CD4-positive, alpha-beta T cell treated with Interleukin-4 for 1 hour (primary cell): Measurements from ENCODE around the gene KIF26A.

Source experiments
- DNase-seq, 2 donors: peaks; one replicate each; pipeline ENCODE4 v3.0.0-alpha.2; 2020 to 2022

The KIF26A gene

DNA sequence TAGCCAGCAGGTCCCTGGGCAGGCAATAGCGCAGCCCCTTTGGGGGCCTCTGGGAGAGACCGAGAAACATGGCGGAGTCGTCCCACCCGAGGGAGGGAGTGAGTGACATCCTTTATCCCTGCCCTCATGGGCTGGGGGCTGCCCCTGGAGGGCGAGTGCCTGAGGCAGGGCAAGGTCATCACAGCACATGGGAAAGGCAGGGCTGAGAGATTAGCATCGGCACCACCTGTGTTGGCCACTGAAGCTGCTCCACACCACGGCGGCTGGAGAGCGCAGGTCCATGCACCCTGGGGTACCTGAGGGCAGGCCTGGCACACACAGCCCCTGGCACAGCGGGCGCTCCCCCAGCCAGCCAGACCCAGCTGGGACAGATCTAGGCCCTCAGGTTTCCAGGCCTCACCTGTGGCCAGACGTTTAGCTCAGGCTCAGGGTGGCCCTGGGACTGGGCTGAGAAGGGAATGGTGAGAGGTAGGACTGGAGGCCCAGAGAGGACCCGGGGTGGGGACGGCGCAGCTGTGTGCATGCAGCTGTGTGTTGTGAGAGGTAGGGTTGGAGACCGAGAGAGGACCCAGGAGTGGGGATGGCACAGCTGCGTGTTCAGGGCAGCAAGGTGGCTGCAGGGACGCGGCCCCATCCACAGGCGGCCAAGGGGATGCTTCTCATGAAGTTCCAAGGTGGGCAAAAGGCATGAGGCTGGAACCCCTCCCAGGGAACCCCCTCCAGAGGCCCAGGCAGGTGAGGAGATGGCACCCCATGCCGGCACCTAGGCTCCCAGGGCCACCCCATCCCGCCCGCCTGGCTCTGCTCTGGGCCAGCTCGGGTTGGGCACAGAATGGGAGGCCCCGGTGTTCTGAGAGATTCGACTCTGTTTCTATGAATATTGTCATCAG lies 74.1 kb downstream of the KIF26A start:
- no peak for DNase-seq

GRCh38 chr14:104213301-104214034 lies 75.1 kb downstream of the KIF26A start:
- DNase-seq = no peak

- no peak for DNase-seq
Measured at GRCh38 chr14:104214431-104215218, 76.2 kb downstream of the KIF26A start.

DNA sequence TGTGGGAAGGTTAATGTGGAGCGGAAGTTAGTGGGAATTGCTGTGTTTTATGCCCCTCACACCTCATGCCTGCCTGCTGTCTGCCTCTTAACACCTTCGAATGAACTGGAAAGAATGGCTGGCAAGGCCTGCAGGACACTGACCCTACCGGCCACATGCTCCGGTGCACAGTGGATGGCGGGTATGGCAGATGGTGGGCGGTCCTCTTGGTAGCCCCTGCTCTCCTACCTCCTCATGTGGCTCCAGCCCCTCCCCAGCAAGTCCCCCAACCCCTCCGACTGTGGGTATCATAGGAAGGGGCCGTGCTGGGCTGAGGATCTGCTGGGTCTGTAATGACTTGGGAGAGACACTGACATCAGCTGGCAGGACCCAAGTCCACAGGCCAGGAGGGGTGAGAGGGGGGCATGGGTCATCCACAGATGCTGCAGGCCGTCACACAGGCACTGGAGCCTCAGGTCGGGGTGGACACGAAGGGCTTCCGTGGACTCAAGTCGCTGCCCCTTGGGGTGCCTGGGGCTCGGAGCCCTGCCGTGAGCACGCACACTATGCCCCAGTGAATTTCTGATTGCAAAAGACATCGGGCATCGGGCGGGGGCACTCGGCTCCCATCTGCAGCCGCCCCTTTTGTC lies 77.4 kb downstream of the KIF26A start:
- DNase-seq = no peak

GRCh38 chr14:104216457-104216856 lies 78.1 kb downstream of the KIF26A start:
- DNase-seq = no peak

GRCh38 chr14:104217486-104218360 lies 79.3 kb downstream of the KIF26A start:
- no peak for DNase-seq

- no peak for DNase-seq
Measured at GRCh38 chr14:104218361-104219180, 80.2 kb downstream of the KIF26A start.

GRCh38 chr14:104219731-104220214 lies 81.4 kb downstream of the KIF26A start:
- no peak for DNase-seq

DNA sequence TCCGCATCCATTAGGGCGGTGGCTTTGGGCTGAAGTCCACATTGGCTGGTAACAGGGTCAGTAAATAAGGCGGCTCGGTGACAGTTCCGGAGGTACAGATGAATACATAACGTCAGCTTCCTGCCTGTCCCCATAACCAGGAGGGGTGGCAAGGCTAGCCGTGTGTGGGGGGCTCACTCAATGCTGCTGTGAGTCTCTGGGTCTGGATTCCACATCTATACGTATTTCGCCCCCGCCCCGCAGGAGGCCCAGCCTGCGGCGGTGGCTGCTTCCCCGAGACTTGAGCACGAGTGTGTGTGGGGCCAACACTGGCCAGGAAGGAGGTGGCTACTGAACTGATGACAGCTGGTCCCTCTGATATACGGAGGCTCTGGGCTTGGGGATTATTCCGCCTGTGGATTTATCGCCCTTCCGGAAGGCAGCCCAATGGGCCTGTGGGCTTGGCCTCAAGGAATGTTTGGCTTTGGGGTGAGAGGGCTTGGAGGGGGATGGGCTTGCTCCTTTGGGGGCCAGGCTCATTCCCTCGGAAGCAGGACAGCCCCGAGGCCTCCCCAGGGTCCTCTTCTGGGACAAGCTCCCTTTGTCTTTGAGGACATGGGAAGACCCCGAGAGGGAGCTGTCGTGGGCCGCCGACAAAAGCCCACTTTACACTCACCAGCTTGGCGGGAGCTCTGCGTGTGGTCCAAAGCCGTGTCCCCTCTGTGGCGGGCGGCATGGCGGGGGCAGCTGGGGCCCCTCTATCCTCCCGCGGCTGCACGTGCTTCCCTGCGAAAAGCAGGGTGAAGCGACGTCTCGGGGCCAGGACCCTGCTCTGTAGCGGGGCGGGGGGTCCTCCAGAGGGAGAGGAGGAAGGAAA lies 82.1 kb downstream of the KIF26A start:
- no peak for DNase-seq

DNA sequence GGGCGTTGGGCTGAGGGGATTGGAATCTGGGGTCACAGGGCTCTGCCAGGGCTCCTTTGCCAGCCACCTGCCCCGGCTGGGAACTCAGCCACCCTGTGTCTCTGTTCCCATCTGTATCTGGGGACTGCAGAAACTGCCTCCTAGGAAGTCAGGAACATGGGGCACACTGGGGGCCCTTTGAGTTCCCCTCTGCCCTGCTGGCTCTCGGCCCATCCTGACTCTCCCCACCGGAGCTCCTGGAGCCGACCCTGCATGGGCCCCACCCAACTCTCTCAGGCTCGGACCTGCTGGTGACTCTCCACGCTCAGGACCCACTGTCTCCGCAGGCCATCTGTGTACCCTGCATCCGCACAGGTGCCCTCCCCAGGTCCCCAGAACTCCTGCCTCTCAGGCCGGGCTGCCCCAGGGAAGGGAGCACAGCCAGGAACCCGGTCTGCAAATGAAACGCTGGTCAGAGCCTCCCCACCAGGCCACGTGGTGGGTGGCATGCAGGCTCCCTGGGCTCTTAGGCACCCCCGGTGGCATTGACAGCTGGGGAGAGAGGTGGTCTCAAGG lies 82.8 kb downstream of the KIF26A start:
- no peak for DNase-seq

DNA sequence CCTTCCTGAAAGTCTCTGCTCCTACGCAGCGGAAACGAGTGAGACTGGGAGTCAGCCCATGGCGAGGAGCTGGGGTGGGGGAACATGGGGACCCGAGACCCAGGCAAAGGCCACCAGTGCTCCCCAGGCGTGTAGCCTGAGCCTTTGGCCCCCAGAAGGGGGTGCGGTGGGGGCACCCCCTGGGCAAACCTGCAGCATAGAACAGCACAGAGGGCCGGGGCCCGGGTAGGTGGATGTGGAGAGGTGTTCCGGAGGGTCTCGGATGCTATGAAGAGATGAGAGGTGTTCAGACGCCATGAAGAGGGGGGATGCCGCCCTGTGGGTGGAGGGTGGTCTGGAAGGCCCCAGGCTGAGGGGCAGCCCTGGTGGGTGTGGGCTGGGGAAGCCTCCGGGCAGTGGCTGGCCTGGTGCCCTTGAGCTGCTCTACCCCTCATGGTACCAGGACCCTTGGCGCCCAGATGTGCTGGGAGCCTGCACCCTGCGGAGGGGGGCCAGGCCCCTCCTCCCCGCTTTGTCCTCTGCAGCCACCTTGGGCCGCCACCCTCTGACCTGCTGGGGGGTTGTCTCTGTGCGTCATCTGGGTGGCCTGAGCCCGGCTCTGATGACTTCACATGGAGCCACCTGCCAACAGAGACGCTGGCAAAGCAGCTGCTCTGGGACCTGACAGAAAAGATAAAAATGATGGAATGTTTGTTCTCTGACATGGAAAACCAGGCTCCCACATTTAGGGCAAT lies 83.4 kb downstream of the KIF26A start:
- no peak for DNase-seq

DNA sequence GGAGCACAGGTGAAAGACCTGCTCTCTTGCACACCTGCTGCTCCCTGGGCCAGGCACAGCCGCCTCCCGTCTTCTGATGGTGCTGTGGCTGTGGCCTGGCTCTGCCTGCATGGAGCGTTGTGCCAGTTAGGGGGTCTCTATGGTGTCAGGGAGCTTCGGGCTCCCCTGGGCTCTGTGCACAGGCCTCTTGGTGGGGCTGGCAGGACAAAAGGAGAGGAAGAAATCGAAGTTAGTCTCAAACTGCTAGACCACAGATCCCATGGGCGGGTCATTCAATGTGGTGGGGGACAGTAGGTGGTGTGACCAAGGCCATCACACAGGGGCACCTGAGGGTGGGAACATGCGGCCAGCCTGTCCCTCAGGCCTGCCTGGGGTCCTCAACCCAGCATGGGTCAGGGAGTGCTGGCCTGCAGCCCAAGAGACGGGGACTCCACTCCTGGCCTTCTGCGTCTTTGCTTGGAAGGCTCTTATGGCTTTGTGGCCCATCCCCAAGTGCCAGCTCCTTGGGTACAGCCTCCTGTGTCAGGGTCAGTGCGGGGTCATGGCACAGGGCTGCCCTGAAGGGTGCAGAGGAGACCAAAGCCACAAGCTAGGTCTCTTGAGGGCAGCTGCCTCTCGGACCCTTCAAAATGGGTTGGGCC lies 84.1 kb downstream of the KIF26A start:
- no peak for DNase-seq

DNA sequence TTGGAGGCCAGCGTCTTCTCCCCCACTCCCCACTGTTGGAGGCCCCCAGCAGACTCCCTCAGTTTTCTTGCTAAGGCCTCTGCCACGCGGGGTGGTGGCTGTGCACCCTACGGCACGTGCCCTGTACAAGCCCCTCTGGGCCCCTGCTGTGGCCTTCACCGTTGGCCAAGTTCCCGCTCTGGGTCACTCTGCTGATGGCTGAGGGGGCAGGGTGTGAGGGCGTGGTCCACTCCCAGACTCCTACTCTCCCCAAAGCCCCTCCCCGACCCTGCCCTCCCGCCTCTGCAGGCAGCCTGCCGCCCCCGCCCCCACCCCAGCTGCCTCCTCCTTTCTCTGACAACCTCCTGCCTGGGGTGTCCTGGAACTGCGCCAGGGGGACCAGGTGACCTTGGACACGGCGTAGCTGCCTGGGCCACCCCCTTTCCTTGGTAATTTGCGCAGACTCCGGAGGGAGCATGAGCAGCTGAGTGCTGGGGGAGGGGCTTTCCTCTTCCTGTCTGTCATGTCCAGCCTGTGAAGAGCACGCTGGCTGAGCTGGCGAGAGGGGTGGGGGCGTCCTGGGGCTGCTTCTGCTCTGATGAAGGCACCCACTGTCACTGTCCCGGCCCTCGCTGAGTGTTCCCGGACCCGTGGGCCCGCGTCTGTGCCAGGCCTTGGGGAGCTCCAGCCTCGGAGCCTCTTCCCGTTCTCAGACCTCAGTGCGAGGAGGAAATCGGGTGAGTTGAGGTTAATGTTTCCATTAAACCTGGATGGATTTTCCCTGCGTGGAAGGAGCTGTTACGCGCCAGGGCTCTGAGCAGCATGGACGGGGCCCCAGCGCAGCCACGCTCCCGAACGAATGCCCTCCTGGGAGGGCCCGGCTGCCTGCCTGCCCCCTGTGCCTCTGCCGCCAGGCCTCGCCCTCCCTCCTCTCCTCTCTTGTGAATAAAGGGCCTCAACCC lies 85.0 kb downstream of the KIF26A start:
- DNase-seq = no peak

- DNase-seq = no peak
Measured at GRCh38 chr14:104224131-104224505, 85.7 kb downstream of the KIF26A start.

DNA sequence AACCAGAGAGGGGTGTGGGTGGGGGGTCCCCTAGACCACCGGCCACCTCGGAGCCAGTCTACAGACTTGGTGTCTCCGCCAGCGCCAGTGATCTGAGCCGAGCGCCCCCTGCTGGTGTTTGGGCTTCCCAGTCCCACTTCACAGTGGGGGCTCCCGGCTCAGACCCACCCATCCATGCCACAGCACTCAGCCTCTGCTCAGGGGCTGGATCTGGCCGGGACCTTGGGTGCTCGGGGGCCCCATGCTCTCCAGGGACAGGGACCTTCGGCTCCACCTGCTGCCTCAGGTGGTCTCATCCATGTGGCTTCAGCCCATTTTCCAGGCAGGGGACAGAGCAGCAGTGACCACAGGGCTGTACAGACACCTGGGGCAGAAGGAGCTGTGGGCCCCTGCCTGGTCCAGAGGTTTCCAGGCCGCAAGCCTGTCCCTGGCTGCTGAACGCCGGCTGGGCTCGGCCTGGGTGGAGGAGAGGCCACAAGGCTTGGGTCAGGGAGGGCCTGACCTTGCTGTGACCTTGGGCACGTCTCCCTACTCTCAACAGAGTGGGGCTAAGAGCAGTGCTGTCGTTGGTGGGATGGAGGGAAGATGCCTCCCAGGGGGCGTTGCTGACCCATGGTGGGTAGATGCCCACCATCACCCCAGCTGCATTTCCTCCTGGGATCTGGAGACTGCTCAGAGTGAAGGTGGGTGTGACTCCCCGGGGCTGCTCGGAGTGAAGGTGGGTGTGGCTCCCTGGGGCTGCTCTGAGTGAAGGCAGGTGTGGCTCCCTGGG lies 86.3 kb downstream of the KIF26A start:
- DNase-seq = no peak
